HL-60 (cell line): ENCODE data around the gene ZDHHC20.

Experiments
- GABPA ChIP-seq: IDR thresholded peaks from 2 replicates; pipeline ENCODE4 v1.6.1; 2012; ENCODE audit warnings: low read depth
- POLR2AphosphoS5 ChIP-seq: IDR thresholded peaks from 2 replicates; pipeline ENCODE4 v1.6.1; 2012; ENCODE audit warnings: low read depth
- TF ChIP-seq, protein P1 (sequence below): IDR thresholded peaks from one replicate; pipeline ENCODE4 v1.5.1; 2011; ENCODE audit warnings: low read length, control low read depth, inconsistent platforms; ENCODE audit not compliant: insufficient read depth

GRCh38 chr13:21347753-21348318 lies 111.3 kb downstream of the ZDHHC20 start:
- TF ChIP-seq, protein P1, sequence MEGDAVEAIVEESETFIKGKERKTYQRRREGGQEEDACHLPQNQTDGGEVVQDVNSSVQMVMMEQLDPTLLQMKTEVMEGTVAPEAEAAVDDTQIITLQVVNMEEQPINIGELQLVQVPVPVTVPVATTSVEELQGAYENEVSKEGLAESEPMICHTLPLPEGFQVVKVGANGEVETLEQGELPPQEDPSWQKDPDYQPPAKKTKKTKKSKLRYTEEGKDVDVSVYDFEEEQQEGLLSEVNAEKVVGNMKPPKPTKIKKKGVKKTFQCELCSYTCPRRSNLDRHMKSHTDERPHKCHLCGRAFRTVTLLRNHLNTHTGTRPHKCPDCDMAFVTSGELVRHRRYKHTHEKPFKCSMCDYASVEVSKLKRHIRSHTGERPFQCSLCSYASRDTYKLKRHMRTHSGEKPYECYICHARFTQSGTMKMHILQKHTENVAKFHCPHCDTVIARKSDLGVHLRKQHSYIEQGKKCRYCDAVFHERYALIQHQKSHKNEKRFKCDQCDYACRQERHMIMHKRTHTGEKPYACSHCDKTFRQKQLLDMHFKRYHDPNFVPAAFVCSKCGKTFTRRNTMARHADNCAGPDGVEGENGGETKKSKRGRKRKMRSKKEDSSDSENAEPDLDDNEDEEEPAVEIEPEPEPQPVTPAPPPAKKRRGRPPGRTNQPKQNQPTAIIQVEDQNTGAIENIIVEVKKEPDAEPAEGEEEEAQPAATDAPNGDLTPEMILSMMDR, result no peak
- TF ChIP-seq POLR2AphosphoS5, result no peak
- no peak for TF ChIP-seq GABPA
